ENCODE data around the gene RIPK4. TPM values are rescaled to one million over a fixed set of nuclear protein-coding genes. Genes with fewer than 3 reads are reported as not detected.

RIPK4 gene
- total and polyA plus RNA-seq, 2 experiments from 2014 or later: 0.46 to 0.54 TPM

GRCh38 chr21:41743321-41744027 is 23.4 kb downstream of the RIPK4 start:
- no peaks in the 10 kb centered on the region for H4K20me1 ChIP-seq (ENCODE audit: insufficient read depth)
- in situ Hi-C loops (cut with MboI): no loop called here
- H3K9me2 ChIP-seq (ENCODE audit: insufficient read depth): no peaks in the 10 kb centered on the region
- H3K27ac ChIP-seq: no peak overlapping the region
- H2AFZ ChIP-seq: no peak overlapping the region
- H3K36me3 ChIP-seq (ENCODE audit: low read depth): no peaks in the 10 kb centered on the region
- DNase-seq: no peak
- H3F3A ChIP-seq (ENCODE audit: insufficient read depth): no peaks in the 10 kb centered on the region
- 91 to 92% methylated on average over 26 of the region's 26 CpGs for WGBS, 2 experiments (ENCODE audit: low coverage in 1 of 2, low lambda C conversion rate in 2 of 2, missing lambda C conversion rate in 2 of 2)
- H3K4me3 ChIP-seq: no peak overlapping the region
- H3K4me1 ChIP-seq (ENCODE audit: insufficient read depth): no peaks in the 10 kb centered on the region
- no peaks in the 10 kb centered on the region for H3K27me3 ChIP-seq (replicated peaks; ENCODE audit: insufficient read depth)
- no peak for TF ChIP-seq EZH2 (IDR thresholded peaks at IDR 0.05; ENCODE audit: insufficient read depth, poor library complexity, severe bottlenecking)
- TF ChIP-seq EZH2phosphoT487 (IDR thresholded peaks at IDR 0.05; ENCODE audit: insufficient read depth, low read depth): no peak
- H3K79me2 ChIP-seq (ENCODE audit: insufficient read depth): no peaks in the 10 kb centered on the region
- no peaks in the 10 kb centered on the region for H3K9me3 ChIP-seq (ENCODE audit: low read depth)
- no peak overlapping the region for H3K9ac ChIP-seq
- no peak overlapping the region for H3K4me2 ChIP-seq (ENCODE audit: unreplicated experiment)

- no peaks in the 10 kb centered on the region for H3F3A ChIP-seq (ENCODE audit: insufficient read depth)
Observed at GRCh38 chr21:41742073-41742875, 24.6 kb downstream of the RIPK4 start.

GRCh38 chr21:41741253-41742072 is 25.4 kb downstream of the RIPK4 start:
- no peaks in the 10 kb centered on the region for H3K4me1 ChIP-seq (ENCODE audit: insufficient read depth)
- no peak overlapping the region for H3K4me2 ChIP-seq (ENCODE audit: unreplicated experiment)
- H4K20me1 ChIP-seq (ENCODE audit: insufficient read depth): no peaks in the 10 kb centered on the region
- in situ Hi-C loops (cut with MboI): no loop called here
- WGBS, 2 experiments (ENCODE audit: low coverage in 1 of 2, low lambda C conversion rate in 2 of 2, missing lambda C conversion rate in 2 of 2): 86 to 91% methylated on average over 47 to 51 of the region's 55 CpGs
- no peak overlapping the region for H3K27ac ChIP-seq
- no peaks in the 10 kb centered on the region for H3K27me3 ChIP-seq (replicated peaks; ENCODE audit: insufficient read depth)
- no peak for DNase-seq
- H3K79me2 ChIP-seq (ENCODE audit: insufficient read depth): no peaks in the 10 kb centered on the region
- H3K9me2 ChIP-seq (ENCODE audit: insufficient read depth): no peaks in the 10 kb centered on the region
- no peak overlapping the region for H3K4me3 ChIP-seq
- no peaks in the 10 kb centered on the region for H3K36me3 ChIP-seq (ENCODE audit: low read depth)
- H3K9me3 ChIP-seq (ENCODE audit: low read depth): no peaks in the 10 kb centered on the region
- no peaks in the 10 kb centered on the region for H3F3A ChIP-seq (ENCODE audit: insufficient read depth)
- H2AFZ ChIP-seq: no peak overlapping the region
- H3K9ac ChIP-seq: no peak overlapping the region
- TF ChIP-seq EZH2phosphoT487 (IDR thresholded peaks at IDR 0.05; ENCODE audit: insufficient read depth, low read depth) (no peak), EZH2 (IDR thresholded peaks at IDR 0.05; ENCODE audit: insufficient read depth, poor library complexity, severe bottlenecking) (no peak)

More at GRCh38 chr21:41742073-41742875, 24.6 kb downstream of the RIPK4 start:
- no peak for TF ChIP-seq EZH2 (IDR thresholded peaks at IDR 0.05; ENCODE audit: insufficient read depth, poor library complexity, severe bottlenecking)
- no peak for TF ChIP-seq EZH2phosphoT487 (IDR thresholded peaks at IDR 0.05; ENCODE audit: insufficient read depth, low read depth)
- H3K4me3 ChIP-seq: no peak overlapping the region
- no peaks in the 10 kb centered on the region for H4K20me1 ChIP-seq (ENCODE audit: insufficient read depth)
- H3K36me3 ChIP-seq (ENCODE audit: low read depth): no peaks in the 10 kb centered on the region
- no peak overlapping the region for H3K4me2 ChIP-seq (ENCODE audit: unreplicated experiment)
- no peaks in the 10 kb centered on the region for H3K9me3 ChIP-seq (ENCODE audit: low read depth)
- no peaks in the 10 kb centered on the region for H3K4me1 ChIP-seq (ENCODE audit: insufficient read depth)
- no peak overlapping the region for H3K27ac ChIP-seq
- H2AFZ ChIP-seq: no peak overlapping the region
- H3K79me2 ChIP-seq (ENCODE audit: insufficient read depth): no peaks in the 10 kb centered on the region
- in situ Hi-C loops (cut with MboI): no loop called here
- no peaks in the 10 kb centered on the region for H3K27me3 ChIP-seq (replicated peaks; ENCODE audit: insufficient read depth)
- no peaks in the 10 kb centered on the region for H3K9me2 ChIP-seq (ENCODE audit: insufficient read depth)
- no peak for DNase-seq
- no peak overlapping the region for H3K9ac ChIP-seq
- 86 to 90% methylated on average over 30 of the region's 30 CpGs for WGBS, 2 experiments (ENCODE audit: low coverage in 1 of 2, low lambda C conversion rate in 2 of 2, missing lambda C conversion rate in 2 of 2)

- H3K27ac ChIP-seq: no peak overlapping the region
- in situ Hi-C loops (cut with MboI): no loop called here
- 89 to 92% methylated on average over 37 to 40 of the region's 41 CpGs for WGBS, 2 experiments (ENCODE audit: low coverage in 1 of 2, low lambda C conversion rate in 2 of 2, missing lambda C conversion rate in 2 of 2)
- no peak overlapping the region for H3K4me3 ChIP-seq
- H3K36me3 ChIP-seq (ENCODE audit: low read depth): no peaks in the 10 kb centered on the region
- H3K79me2 ChIP-seq (ENCODE audit: insufficient read depth): no peaks in the 10 kb centered on the region
- H3F3A ChIP-seq (ENCODE audit: insufficient read depth): no peaks in the 10 kb centered on the region
- H4K20me1 ChIP-seq (ENCODE audit: insufficient read depth): no peaks in the 10 kb centered on the region
- no peak overlapping the region for H3K4me2 ChIP-seq (ENCODE audit: unreplicated experiment)
- no peak for DNase-seq
- TF ChIP-seq EZH2phosphoT487 (IDR thresholded peaks at IDR 0.05; ENCODE audit: insufficient read depth, low read depth): no peak
- H3K9ac ChIP-seq: no peak overlapping the region
- no peaks in the 10 kb centered on the region for H3K9me3 ChIP-seq (ENCODE audit: low read depth)
- H3K9me2 ChIP-seq (ENCODE audit: insufficient read depth): no peaks in the 10 kb centered on the region
- H2AFZ ChIP-seq: no peak overlapping the region
- H3K4me1 ChIP-seq (ENCODE audit: insufficient read depth): no peaks in the 10 kb centered on the region
- H3K27me3 ChIP-seq (replicated peaks; ENCODE audit: insufficient read depth): no peaks in the 10 kb centered on the region
Observed at GRCh38 chr21:41740604-41741252, 26.1 kb downstream of the RIPK4 start.
